GM18907 (cell line): ENCODE measurements around the gene AMBP.

ENCODE experiments used
- ATAC-seq: cut with Tn5 transposase; IDR thresholded peaks from one replicate; pipeline ENCODE4 v1.9.1; 2021; ENCODE audit warnings: mild to moderate bottlenecking, moderate library complexity; ENCODE audit not compliant: unreplicated experiment

The AMBP gene

GRCh38 chr9:114034196-114034595 is 43.9 kb downstream of the AMBP start:
- no peak for ATAC-seq

- ATAC-seq = no peak
These were observed 44.5 kb downstream of the AMBP start for GRCh38 chr9:114033397-114034103.

GRCh38 chr9:114031948-114032840 is 45.9 kb downstream of the AMBP start:
- ATAC-seq = no peak

DNA sequence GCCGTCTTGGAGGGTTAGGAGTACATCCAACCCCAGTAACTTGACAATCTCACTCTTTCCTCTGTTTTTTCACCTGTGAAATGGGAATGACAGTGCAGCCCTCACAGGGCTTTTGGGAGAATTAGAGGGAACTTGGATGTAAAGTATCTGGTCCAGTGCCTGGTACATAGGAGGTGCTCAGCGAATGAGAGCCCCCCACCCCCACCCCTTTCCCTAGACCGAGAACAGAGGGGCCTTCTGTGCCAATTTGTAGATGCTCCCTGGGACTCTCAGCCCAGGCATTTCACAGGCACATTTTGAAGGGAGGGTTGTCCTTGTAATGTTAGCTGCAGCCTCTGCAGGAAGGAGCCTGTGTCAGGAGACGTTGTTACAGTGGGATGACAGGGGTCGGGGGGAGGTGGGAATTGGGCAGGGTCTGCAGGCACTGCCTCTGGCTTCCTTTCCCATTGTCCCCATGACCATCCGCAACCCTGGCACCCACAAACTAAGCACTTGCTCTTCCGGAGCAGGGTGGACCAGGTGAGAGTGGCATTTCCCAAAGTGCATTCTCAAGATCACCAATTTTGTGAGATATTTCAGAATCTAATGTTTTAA is 47.0 kb downstream of the AMBP start:
- no peak for ATAC-seq

DNA sequence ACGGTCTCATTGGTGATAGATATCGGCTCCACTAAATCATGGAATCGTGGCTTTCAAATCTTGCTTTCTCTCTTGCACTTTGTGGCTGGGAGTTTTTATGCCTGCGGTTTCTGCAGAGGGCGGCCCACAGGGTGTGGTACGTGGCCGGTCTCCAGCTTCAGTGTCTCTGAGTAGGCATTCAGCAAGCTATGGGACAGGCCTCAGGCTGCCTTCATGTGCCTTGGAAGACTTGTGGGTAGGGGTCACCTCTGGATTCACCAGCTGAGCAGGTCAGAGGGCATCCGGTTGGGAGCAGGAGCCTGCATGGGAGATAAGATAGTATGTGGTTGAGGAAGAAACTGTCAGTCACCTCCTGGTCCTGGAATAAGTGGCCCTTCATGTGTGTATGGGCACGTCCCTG is 47.7 kb downstream of the AMBP start:
- ATAC-seq = no peak

DNA sequence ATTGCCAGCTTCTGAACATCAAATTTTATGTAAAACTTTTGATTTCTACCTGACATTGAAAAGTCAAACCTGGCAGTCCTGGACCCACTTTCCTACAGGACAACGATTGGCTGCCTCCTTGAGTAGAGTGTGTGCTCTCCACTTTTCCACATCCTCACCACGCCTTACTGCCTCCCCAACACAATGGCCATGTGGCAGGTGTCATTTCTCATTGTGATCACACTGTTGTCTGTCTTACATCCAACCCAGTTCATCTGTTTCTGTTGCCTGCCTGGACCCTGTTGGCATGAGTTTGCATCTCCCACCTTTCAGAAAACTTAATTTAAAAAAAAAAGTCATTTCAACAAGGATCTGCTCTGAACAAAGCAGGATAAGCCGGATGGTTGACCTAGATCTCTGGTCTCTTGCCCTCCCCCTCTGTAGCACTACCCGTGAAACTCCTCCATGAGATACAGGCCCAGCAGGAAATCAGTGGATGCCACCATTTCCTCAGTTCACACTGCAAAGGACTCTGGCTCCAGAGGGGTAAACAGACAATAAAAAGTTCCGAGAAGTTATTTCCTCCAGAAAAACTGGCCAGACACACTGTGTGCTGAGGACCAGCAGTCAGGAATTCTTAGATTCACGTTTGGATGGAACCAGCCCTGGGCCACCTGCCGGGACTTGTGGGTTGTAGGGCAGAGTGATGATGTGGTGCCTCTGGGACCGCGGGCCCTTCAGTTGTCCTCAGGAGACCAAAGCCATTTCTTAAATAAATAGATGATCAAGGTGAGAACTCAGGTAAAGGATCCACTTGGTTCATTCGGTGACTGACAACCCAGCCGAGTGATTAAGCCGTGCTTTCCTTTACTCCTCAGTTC is 48.6 kb downstream of the AMBP start:
- ATAC-seq = no peak

GRCh38 chr9:114028646-114029045 is 49.5 kb downstream of the AMBP start:
- ATAC-seq = no peak

DNA sequence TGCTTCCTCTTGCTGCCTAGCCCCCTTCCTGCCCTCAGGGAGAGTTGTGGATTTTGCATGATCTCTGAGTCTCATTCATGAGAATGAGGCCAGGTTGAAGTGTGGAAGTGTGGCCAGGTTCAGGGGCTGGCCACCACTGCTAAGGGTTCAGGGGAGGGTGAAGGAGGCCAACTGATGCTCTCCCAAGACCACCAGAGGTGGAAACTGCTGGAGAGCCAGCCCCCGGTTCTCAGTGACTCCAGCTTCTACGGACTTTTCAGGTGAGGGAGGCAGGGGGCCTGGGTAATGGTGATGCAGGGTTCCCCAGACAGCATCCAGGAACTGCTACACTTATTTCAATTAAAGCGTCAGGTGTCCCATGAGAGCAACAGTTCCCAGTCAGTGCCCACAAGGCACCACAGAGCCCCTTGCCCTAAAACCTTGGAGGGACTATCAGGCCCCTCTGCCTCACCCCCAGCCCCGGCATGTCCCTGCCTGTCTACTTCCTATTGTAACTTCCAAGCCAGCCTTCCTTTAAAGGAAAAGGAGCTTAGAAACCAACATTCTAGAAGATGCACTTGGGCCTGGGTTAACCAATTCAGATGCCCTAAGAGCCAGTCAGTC is 50.1 kb downstream of the AMBP start:
- no peak for ATAC-seq

GRCh38 chr9:114027159-114027862 is 50.8 kb downstream of the AMBP start:
- ATAC-seq = no peak

GRCh38 chr9:114026335-114026734 is 51.8 kb downstream of the AMBP start:
- no peak for ATAC-seq

- no peak for ATAC-seq
These were observed 52.3 kb downstream of the AMBP start for GRCh38 chr9:114025760-114026159.

DNA sequence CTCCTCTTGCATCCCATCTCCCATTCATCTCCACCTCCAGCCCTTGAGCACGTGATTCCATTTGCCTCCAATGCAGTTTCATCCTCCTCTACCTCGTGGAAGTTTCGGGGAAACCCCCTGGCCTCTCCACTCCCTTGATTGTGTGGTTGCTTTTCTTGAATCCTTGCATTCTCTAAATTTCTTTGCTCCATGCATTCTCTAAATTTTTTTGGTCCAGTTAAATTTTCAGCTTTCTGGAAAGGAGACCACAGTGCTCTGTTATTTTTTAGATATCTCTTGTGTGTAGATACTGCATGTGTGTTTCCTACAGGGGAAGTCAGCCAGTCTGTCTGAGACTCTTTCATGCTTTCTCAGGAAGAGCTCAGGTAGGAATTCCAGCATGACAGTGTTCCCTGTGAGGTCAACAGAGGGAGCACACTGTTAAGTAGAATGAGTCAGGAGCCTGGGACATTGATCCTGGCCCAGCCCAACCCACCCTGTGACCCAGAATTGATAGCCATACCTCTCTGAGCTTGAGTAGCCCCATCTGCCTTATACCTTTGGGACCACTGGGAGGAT is 52.8 kb downstream of the AMBP start:
- ATAC-seq = no peak

DNA sequence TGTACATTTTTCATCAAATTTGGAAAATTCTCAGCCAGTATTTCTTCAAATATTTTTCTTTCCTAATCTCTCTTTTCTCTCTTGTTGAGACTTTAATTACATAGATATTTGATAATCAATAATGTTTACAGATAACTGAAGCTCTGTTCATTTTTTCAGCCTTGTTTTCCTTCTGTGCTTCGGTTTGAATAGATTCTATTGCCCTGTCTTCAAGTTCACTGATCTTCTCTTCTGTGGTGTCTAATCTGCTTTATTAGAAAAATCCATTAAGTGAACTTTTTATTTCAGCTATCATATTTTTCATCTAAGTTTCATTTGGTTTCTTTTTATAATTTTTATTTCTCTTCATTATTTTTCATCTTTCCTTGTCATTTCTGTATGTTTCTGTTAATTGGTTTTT is 54.1 kb downstream of the AMBP start:
- ATAC-seq = no peak

GRCh38 chr9:114021578-114021977 is 56.5 kb downstream of the AMBP start:
- ATAC-seq = no peak

DNA sequence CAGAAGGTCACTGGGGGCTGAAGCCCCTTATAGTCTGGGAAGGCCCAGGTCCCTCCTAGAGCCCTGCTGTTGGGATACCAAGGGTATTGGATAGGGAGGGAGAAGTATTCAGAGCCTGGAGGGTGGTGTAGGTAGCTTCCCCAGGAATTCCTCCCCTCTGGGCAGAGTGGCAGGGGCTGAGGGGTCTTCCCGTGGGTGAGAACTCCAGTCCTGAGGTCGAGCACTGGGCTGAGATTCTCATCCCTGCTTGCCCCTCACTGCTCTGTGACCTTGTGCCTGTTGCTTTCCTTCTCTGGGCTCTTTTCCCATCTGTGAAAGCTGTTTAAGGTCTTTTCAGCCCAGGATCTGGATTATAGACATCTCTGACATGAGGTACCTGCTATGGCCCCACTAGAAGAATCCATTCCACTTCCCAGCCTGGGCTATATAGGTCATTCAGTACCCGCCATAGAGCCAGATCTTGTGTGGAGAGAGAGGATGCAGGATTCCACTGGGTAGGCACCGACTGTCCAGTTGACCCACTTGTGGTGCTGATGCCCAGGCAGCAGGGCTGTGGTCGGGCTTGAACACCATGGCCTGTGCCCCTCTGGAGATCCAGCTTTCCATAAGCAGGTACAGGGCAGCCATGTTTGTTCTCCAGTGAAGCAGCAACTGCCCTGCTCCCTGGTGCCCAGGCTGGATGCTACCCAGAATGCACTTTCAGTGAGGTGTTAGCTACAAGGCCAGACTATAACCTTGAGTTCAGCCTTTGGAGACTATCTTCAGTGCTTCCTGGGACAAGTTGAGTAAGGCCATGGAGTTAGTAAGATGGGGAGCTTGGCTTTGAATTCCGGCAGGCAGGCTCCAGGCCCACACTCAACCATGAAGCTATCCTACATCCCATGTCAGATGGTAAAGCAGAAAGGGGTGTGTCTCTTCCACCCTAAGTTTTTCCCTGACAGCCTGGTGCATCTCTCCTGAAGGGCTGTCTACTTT is 60.1 kb downstream of the AMBP start:
- ATAC-seq = no peak

DNA sequence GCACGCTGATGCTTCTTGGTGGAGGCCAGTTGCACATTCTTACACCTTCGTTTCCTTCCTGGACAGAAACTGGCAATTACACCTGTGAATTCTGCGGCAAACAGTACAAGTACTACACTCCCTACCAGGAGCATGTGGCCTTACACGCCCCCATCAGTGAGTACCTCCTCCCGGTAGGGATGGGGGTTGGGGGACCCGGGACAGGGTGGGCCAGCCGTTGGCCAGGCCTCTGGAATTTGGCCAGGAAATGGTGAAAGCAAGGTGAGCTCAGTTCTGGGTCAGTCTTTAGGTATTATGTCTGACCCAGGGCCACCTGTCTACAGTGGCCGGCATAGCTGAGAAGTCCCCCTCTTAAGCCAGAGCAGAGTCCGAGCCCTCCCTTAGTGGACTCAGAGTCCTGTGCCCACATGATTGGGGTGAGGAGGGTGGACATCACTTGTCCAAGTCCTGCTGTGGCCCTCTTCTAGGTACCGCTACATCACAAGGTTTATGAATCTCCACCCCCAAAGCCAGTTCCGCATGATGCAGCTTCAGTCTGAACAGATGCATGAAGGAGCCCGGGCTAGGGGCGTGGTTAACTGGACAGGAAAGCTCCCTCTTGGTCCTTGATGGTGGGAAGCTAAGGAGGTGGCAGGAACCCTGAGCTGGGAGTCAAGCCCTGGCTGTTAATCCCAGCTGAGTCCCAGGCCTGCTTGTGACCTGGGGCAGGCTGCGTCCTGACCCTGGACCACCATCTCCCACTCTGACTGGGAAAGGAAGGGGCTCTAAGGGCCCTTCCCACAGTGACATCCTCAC is 61.3 kb downstream of the AMBP start:
- no peak for ATAC-seq

- no peak for ATAC-seq
These were observed 62.0 kb downstream of the AMBP start for GRCh38 chr9:114016101-114016500.

- ATAC-seq = no peak
These were observed 62.5 kb downstream of the AMBP start for GRCh38 chr9:114015607-114016006.
